K562 (cell line): ENCODE data around the gene NPIPB6. TPM values are rescaled to one million over a fixed set of nuclear protein-coding genes. Genes with fewer than 3 reads are reported as not detected.

ENCODE experiments used
- ATF1 ChIP-seq, 2 experiments: fragments of 450-650 bp in 1 of 2; IDR thresholded peaks; 2 replicates each; pipeline ENCODE4 v1.6.1; 2016; ENCODE audit warnings: missing compliant biosample characterization in 1 of 2, missing genetic modification characterization in 1 of 2
- CAMTA2 ChIP-seq: fragments of 250-450 bp; sonication (Bioruptor Pico); conservative IDR thresholded peaks from 2 replicates; pipeline ENCODE4 v1.5.1; 2022
- CSDE1 ChIP-seq, 2 experiments: fragments of 450-650 bp; IDR thresholded peaks; 2 replicates each; pipeline ENCODE4 v1.6.1; 2016; ENCODE audit warnings: mild to moderate bottlenecking in 1 of 2
- DMBX1 ChIP-seq: fragments of 250-450 bp; sonication (Bioruptor Pico); IDR thresholded peaks from 2 replicates; pipeline ENCODE4 v1.8.0; 2022; ENCODE audit warnings: inconsistent platforms, mild to moderate bottlenecking, moderate library complexity, borderline replicate concordance
- FOXP1 ChIP-seq: sonication (generic); formaldehyde crosslinking; IDR thresholded peaks from 2 replicates; pipeline ENCODE4 v1.8.0; 2022; ENCODE audit warnings: mild to moderate bottlenecking, missing genetic modification reagents
- GATAD2B ChIP-seq: fragments of 450-650 bp; IDR thresholded peaks from 2 replicates; pipeline ENCODE4 v1.6.1; 2017; ENCODE audit warnings: mild to moderate bottlenecking, borderline replicate concordance
- HMG20A ChIP-seq: fragments of 450-650 bp; formaldehyde crosslinking; conservative IDR thresholded peaks from 2 replicates; pipeline ENCODE4 v1.4.0; 2020; ENCODE audit warnings: mild to moderate bottlenecking, mixed read lengths
- KLF13 ChIP-seq: fragments of 450-650 bp; IDR thresholded peaks from 2 replicates; pipeline ENCODE4 v1.6.1; 2016; ENCODE audit warnings: missing genetic modification characterization, low read depth, mild to moderate bottlenecking, missing compliant biosample characterization, moderate library complexity, borderline replicate concordance
- NCOA1 ChIP-seq: fragments of 450-650 bp; IDR thresholded peaks from 2 replicates; pipeline ENCODE4 v1.6.1; 2016; ENCODE audit warnings: low read depth
- NR1H2 ChIP-seq: sonication (generic); formaldehyde crosslinking; IDR thresholded peaks from 2 replicates; pipeline ENCODE4 v1.4.0; 2020; ENCODE audit warnings: mild to moderate bottlenecking, missing genetic modification reagents
- NR2C2 ChIP-seq, 2 experiments: fragments of 200-800 bp in 1 of 2; sonication (Bioruptor generic) in 1 of 2; sonication (generic) in 1 of 2; formaldehyde crosslinking in 1 of 2; IDR thresholded peaks; 2 replicates each; pipeline versions ENCODE4 v1.6.1 to v1.8.0; 2016 to 2022; ENCODE audit warnings: mild to moderate bottlenecking in 1 of 2, missing compliant biosample characterization in 1 of 2, missing genetic modification characterization in 1 of 2, missing genetic modification reagents in 1 of 2
- RCOR1 ChIP-seq, 2 experiments: IDR thresholded peaks; 2 replicates each; pipeline ENCODE4 v1.6.1; 2012; ENCODE audit warnings: low read depth in 2 of 2, low read length in 2 of 2, borderline replicate concordance in 1 of 2, improper control_type of control experiment in 1 of 2
- SMAD4 ChIP-seq: fragments of 250-450 bp; sonication (Bioruptor Pico); conservative IDR thresholded peaks from 2 replicates; pipeline ENCODE4 v1.8.0; 2021; ENCODE audit warnings: inconsistent platforms, mild to moderate bottlenecking, moderate library complexity
- ZFP36 ChIP-seq: fragments of 150-350 bp; IDR thresholded peaks from 2 replicates; pipeline ENCODE4 v1.6.1; 2018; ENCODE audit warnings: low read length, low read depth; ENCODE audit not compliant: partially characterized antibody
- ZNF224 ChIP-seq: sonication (generic); formaldehyde crosslinking; IDR thresholded peaks from 2 replicates; pipeline ENCODE4 v1.8.0; 2022; ENCODE audit warnings: mild to moderate bottlenecking, missing genetic modification reagents
- ZNF24 ChIP-seq: fragments of 450-650 bp; IDR thresholded peaks from 2 replicates; pipeline ENCODE4 v1.6.1; 2016
- ZNF766 ChIP-seq: fragments of 200-800 bp; sonication (Bioruptor generic); conservative IDR thresholded peaks from 2 replicates; pipeline ENCODE4 v1.6.1; 2016; ENCODE audit warnings: missing genetic modification characterization, missing compliant biosample characterization
- polyA plus RNA-seq, 8 experiments: library from polyadenylated mRNA; depleted of rRNA in 4 of 8; stranded (reverse) in 5 of 8; unstranded in 3 of 8; fragments of >200 nt; fragmentation: Nextera tagmentation in 2 of 8; fragmentation: Illumina TruSeq in 1 of 8; extraction: Ambion mirVana in 2 of 8; extraction: Trizol in 1 of 8; gene quantifications; 2 replicates each; pipeline versions ENCODE4 v1.2.1 to v1.2.3, GENCODE V29; 2011 to 2014; ENCODE audit warnings: inconsistent platforms in 1 of 8, missing spikeins in 1 of 8
- total RNA-seq, 7 experiments: library from RNA; depleted of rRNA in 6 of 7; stranded (reverse); fragments of >200 nt in 6 of 7; fragmentation: Illumina TruSeq in 2 of 7; extraction: Trizol in 2 of 7; gene quantifications; 2 replicates each; pipeline versions ENCODE4 v1.2.1 to v1.2.3, GENCODE V29; 2011 to 2021; ENCODE audit warnings: low replicate concordance in 1 of 7
- TF ChIP-seq, protein P1 (sequence below): fragments of 250-450 bp; sonication (Bioruptor Pico); IDR thresholded peaks from 2 replicates; pipeline ENCODE4 v1.8.0; 2021; ENCODE audit warnings: borderline replicate concordance, mild to moderate bottlenecking, moderate library complexity; ENCODE audit not compliant: poor library complexity, severe bottlenecking
- TF ChIP-seq, protein P2 (sequence below): sonication (generic); formaldehyde crosslinking; IDR thresholded peaks from 2 replicates; pipeline ENCODE4 v1.8.0; 2022; ENCODE audit warnings: mild to moderate bottlenecking, missing genetic modification reagents
- TF ChIP-seq, protein P3 (sequence below): sonication (generic); formaldehyde crosslinking; IDR thresholded peaks from 2 replicates; pipeline ENCODE4 v1.8.1; 2023; ENCODE audit warnings: mild to moderate bottlenecking, missing genetic modification reagents
- TF ChIP-seq, protein P4 (sequence below), 2 experiments: fragments of 450-650 bp; conservative IDR thresholded peaks; 2 replicates each; pipeline ENCODE4 v1.6.1; 2017; ENCODE audit warnings: mild to moderate bottlenecking in 2 of 2, moderate library complexity in 2 of 2

Gene NPIPB6
- total and polyA plus RNA-seq, 9 of the 15 experiments (the other 6 are each of a cell fraction or from before 2014, with no cell fraction given): 0.03 to 0.91 (median 0.40) TPM; not detected in 1

DNA sequence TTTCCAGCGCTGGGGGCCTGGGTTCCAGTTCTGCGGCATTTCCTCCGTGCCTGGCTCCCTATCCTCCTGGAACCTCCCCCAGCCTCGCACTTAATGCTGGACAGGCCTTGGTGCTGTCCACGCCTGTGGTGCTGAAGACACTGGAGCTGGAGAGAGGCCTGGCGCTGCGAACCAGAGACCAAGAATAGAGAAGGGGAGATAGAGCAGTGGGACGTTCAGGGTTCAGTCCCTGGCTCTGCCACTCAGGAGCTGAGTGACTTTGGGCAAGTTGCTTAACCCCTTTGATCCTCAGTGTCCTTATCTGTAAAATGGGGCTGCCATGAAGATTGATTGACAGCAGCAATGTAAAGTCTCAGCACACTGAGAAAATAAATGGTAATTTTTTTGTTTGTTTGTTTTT, 59.1 kb downstream of the NPIPB6 start (continued):
- TF ChIP-seq ATF1 (CRISPR knock-in tag; IDR thresholded peaks at IDR 0.05) (peak; percentile 36; the same call in 1 of the 2 replicates), ATF1 (tag; IDR thresholded peaks at IDR 0.05) (no peak), NCOA1 (peak; percentile 91), RCOR1 (IDR thresholded peaks at IDR 0.05; ENCODE audit: borderline replicate concordance in 1 of 2, low read depth in 2 of 2, low read length in 2 of 2) (peak in 1 of 2 experiments; percentile 87; a peak in 2 of 4 replicates), ZFP36 (peak; percentile 14), ZNF24 (no peak; the same call in 1 of the 2 replicates), SMAD4 (CRISPR knock-in tag) (no peak; the same call in 1 of the 2 replicates), FOXP1 (CRISPR knock-in tag) (0 out of 2 replicates have a peak, but pooled peaks have one; percentile 35), NR2C2 (CRISPR knock-in tag; IDR thresholded peaks at IDR 0.05) (peak; percentile 70), NR2C2 (tag; IDR thresholded peaks at IDR 0.05) (no peak), CAMTA2 (no peak), DMBX1 (CRISPR knock-in tag) (peak; percentile 71; the same call in 1 of the 2 replicates), GATAD2B (no peak), ZNF224 (peak; percentile 85; the same call in 1 of the 2 replicates), HMG20A (CRISPR knock-in tag) (no peak), KLF13 (tag) (no peak), ZNF766 (peak; percentile 82; the same call in 1 of the 2 replicates), NR1H2 (no peak), CSDE1 (IDR thresholded peaks at IDR 0.05) (no peak)
- TF ChIP-seq, protein P1, sequence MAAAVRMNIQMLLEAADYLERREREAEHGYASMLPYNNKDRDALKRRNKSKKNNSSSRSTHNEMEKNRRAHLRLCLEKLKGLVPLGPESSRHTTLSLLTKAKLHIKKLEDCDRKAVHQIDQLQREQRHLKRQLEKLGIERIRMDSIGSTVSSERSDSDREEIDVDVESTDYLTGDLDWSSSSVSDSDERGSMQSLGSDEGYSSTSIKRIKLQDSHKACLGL (CRISPR knock-in tag): no peak
- TF ChIP-seq, protein P2, sequence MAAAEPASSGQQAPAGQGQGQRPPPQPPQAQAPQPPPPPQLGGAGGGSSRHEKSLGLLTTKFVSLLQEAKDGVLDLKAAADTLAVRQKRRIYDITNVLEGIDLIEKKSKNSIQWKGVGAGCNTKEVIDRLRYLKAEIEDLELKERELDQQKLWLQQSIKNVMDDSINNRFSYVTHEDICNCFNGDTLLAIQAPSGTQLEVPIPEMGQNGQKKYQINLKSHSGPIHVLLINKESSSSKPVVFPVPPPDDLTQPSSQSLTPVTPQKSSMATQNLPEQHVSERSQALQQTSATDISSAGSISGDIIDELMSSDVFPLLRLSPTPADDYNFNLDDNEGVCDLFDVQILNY (CRISPR knock-in tag): peak; percentile 33; the same call in 1 of the 2 replicates
- TF ChIP-seq, protein P3, sequence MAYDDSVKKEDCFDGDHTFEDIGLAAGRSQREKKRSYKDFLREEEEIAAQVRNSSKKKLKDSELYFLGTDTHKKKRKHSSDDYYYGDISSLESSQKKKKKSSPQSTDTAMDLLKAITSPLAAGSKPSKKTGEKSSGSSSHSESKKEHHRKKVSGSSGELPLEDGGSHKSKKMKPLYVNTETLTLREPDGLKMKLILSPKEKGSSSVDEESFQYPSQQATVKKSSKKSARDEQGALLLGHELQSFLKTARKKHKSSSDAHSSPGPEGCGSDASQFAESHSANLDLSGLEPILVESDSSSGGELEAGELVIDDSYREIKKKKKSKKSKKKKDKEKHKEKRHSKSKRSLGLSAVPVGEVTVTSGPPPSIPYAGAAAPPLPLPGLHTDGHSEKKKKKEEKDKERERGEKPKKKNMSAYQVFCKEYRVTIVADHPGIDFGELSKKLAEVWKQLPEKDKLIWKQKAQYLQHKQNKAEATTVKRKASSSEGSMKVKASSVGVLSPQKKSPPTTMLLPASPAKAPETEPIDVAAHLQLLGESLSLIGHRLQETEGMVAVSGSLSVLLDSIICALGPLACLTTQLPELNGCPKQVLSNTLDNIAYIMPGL (CRISPR knock-in tag): 0 out of 2 replicates have a peak, but pooled peaks have one; percentile 45
- TF ChIP-seq, protein P4, sequence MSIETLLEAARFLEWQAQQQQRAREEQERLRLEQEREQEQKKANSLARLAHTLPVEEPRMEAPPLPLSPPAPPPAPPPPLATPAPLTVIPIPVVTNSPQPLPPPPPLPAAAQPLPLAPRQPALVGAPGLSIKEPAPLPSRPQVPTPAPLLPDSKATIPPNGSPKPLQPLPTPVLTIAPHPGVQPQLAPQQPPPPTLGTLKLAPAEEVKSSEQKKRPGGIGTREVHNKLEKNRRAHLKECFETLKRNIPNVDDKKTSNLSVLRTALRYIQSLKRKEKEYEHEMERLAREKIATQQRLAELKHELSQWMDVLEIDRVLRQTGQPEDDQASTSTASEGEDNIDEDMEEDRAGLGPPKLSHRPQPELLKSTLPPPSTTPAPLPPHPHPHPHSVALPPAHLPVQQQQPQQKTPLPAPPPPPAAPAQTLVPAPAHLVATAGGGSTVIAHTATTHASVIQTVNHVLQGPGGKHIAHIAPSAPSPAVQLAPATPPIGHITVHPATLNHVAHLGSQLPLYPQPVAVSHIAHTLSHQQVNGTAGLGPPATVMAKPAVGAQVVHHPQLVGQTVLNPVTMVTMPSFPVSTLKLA (conservative IDR thresholded peaks at IDR 0.05): no peak
